ENCODE data around the gene CCDC106.

- TF ChIP-seq CTCF (conservative IDR thresholded peaks at IDR 0.05; ENCODE audit: low read depth, low read length), result no peak
- TF ChIP-seq RCOR1 (IDR thresholded peaks at IDR 0.05; ENCODE audit: insufficient replicate concordance, low read length), result peak; percentile 16
Observed at GRCh38 chr19:55647732-55648584, at the start of gene CCDC106.

All from IMR-90 (cell line).